H54 (cell line): ENCODE measurements around the gene SHANK1.

Experiments
- DNase-seq: peaks from one replicate; pipeline ENCODE4 v3.0.0; 2011; ENCODE audit warnings: low spot score, mixed read lengths; ENCODE audit not compliant: insufficient read length
- FAIRE-seq: peaks from 3 replicates; lab custom pipeline; 2011; peaks lifted over from hg19 to GRCh38; lab: Jason Lieb, UNC
- POLR2A ChIP-seq: IDR thresholded peaks from 2 replicates; pipeline ENCODE4 v1.6.1; 2011; ENCODE audit warnings: low read depth, mild to moderate bottlenecking, low read length

The SHANK1 gene

DNA sequence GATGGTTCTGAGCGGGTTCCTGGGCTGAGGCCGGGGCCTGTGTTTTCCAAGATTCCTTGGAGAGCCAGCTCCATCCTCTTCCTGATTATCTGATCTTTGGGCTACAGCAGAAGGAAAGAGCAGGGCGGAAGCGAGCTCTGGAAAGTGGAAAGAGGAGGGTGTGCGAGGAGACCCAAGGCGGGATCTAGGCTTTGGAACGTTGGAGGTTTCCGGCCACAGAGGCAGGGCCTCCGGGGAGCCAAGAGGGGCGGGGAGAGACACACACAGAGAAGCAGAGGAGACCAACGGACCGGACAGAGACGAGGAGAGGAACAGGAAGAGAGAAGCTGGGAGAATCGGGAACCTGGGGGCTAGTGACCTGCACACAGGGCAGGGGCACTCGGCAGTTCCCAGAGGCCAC lies 3.5 kb upstream of the SHANK1 start, which contains the start of gene CLEC11A:
Gene CLEC11A (plus strand): TSS at position 296 of the 400 bp plus-strand sequence. CDS start 162 bp downstream, outside the sequence.
- FAIRE-seq (no peak), DNase-seq (no peak)
- TF ChIP-seq POLR2A: no peak

DNA sequence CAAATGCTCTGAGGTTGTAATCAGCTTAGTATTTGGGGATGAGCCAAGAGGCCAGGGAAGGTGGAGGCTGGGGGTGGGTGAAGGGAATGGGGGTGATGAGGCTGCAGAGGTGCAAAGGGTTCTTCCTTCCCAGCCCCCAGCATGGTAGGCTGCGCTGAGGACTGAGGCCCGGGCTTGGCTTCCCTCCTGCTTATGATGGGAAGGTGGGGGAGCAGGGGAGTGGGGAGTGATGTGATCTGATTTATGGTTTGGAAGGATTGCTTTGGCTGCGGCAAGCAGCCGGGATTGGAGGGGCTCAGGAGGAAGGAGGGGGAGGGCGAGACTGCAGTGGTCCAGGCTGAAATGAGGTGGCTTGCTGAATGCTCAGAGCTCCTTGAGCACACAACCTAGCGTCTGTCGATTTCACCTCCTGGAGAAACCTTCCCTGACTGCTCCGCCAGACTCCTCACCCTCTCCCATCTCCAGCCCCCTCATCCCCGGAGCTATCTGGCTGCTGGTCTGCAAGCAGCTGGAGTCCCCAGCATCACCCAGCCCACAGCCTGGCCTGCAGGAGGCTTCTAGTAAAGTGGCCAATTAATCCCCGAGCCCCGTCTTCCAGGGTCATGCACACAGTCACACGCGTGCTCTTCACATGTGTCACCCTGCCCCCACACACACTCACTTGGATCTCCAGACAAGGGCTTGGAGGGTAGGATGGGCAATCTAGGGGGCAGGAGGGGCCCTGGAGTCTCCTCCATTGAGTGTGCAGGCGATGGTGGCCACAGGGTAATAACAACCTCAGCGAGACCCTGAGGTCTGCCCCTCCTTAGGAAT lies 2.8 kb upstream of the SHANK1 start:
- FAIRE-seq (no peak), DNase-seq (no peak)
- no peak for TF ChIP-seq POLR2A

DNA sequence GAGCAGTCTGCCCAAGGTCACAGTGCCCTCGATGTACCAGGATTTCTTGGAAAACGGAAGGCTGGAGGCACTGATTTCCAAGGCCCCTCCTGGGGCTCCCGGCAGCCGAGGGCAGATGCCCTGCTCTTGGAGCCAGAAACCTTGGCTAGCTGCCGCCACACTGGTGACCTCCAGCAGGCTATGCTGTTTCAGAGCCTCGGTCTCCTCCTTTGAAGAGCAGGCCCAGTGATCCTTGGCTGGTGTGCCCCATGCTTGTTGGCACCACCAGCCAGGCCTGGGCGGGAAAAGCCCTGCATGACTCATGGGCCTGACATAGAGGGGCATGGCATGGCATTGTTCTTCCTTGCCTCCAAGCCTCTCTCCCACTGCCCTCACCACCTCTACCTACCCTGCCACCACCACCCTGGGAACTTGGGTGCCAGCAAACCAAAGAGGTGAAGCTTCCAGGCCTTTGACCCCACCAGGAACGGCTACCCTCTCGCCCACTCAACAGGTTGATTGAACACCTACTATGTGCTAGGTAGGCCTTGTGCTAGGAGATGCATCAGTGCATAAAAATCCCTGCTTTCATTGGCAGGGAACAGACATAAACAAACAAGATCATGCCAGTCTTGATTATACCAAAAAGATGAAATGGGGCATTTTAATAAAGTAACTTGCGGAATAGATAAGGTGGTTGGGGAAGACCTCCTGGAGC lies 2.0 kb upstream of the SHANK1 start:
- TF ChIP-seq POLR2A: no peak
- FAIRE-seq (no peak), DNase-seq (no peak)

DNA sequence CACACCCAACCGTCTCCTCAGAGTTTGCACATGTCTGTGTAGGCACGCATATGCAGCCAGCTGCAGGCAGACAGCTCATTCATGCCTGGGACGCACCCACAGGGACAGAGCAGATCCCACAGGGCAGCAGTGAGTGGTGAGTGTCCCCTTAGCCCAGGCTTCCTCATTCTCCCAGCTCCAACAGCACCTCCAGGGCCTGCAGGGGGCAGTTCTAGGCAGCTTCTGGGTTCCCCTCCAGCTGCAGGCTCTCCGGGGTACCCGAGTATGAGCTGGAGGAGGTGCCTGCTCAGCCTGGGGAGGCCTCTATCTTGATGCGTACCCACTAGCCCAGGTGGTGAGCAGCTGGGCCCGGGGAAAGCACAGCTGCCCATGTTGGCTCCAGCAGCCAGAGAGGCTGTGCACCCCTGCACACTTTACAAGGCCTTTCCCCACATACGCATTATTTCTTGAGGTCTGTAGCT lies 1.3 kb upstream of the SHANK1 start:
- no peak for TF ChIP-seq POLR2A
- FAIRE-seq: no peak
- DNase-seq: no peak

DNA sequence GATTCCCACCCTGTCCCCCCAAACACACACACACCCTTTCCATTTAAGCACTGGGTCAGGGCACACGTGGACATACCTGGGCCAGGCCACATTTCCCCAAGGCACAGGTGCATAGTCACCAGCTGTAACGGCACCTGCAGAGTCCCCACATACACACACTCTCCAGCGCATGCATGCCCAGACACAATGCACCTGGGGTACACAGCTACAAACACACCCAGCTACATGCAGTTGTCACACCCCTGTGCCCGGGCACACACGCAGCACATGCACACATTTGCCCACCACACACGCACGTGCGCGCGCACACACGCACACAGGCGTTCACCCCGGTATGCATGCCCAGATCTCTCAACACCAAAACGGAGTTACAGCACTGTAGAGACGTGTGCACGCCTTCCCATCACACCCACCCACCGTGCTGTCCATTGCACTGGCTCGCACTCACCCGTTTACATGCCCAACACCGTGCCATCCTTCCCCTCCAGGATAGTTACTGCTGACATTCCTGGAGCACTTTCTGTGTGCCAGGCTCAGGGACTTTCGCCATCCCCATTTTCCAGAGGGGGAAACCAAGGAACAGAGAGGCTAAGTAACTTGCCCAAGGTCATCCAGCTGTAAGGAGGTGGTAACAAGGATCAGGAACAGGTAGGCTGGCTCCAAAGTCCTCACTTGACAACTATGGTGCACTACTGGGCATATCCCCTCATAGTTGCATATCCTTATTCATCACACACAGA lies 749 bp upstream of the SHANK1 start:
- DNase-seq: no peak
- no peak for TF ChIP-seq POLR2A
- FAIRE-seq: no peak

DNA sequence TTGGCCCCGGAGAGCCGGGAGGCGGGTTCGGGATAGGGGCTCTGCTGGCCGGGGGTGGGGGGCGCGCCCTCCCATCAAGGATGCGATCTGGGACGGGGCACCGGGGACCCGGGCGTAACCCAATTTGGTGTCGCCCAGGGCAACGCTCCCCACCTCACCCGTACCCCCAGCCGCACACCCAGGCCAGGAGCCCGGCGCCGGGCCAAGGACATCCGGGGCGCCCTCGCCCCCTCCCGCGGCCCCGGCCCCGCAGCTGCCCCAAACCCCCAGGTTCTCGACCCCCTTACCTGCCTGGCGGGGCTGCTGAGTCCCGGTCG lies 525 bp downstream of the SHANK1 start:
- DNase-seq: no peak
- TF ChIP-seq POLR2A: no peak
- FAIRE-seq: no peak

DNA sequence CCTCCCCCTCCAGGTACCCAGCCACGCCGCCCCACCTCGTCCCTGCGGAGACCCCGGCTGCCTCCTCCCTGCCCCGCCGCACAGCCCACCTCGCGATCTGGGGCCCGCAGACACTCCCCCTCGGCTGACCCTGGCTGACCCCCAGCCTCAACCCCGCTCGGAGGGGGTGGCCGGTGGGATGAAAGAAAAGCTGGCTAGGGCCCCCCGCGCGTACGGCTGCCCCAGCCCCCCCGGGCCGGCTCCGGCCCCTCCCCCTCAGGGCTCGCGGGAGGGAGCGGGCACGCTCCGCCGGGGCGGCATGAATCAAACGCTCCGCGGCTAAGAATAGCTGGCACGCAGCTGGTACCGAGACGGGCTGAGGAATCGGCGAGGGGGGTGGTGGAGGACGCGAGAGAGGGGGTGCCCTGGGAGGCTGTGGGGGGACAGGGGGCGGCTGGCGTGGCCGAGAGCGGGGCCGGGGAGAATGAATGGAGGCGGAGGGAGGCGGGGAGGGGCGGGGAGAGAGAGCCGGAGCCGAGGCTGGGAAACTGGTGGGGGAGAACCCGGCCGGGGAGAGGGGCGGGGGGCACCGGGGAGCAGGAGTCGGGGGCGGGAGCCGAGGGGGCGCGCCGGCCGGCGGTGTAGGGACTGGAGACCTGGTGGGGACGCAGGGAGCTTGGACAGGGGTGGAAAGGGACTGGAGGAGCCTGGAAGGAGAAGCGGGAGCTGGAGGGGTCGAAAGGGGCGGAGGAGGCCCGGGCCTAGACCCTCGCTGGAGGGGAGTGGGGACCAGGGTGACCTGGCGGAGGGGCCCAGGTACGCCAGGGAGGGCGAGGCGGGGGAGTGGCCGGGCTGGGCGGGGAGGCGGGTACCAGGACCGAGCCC lies 1.1 kb downstream of the SHANK1 start:
- no peak for FAIRE-seq

DNA sequence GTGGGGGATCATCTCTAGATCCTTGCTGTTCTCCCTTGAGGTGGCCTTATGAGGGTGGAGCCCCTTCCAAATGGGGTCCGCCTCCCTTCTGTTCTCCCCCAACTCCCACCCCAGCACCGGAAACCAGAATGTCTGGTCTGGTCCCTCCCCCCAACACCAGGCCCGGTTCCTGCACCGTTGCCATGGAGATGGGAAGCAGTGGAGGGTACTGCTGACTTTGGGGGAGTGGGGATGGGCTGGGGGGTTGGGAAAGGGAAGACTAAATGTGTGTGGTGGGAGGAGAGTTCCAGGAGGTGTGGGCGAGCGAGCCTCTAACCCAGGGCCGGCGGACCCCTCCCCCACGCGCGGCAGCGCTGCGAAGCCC lies 1.7 kb downstream of the SHANK1 start:
- DNase-seq: no peak
- FAIRE-seq: no peak

More for the DNA sequence above, 1.1 kb downstream of the SHANK1 start:
- no peak for DNase-seq
- no peak for TF ChIP-seq POLR2A

DNA sequence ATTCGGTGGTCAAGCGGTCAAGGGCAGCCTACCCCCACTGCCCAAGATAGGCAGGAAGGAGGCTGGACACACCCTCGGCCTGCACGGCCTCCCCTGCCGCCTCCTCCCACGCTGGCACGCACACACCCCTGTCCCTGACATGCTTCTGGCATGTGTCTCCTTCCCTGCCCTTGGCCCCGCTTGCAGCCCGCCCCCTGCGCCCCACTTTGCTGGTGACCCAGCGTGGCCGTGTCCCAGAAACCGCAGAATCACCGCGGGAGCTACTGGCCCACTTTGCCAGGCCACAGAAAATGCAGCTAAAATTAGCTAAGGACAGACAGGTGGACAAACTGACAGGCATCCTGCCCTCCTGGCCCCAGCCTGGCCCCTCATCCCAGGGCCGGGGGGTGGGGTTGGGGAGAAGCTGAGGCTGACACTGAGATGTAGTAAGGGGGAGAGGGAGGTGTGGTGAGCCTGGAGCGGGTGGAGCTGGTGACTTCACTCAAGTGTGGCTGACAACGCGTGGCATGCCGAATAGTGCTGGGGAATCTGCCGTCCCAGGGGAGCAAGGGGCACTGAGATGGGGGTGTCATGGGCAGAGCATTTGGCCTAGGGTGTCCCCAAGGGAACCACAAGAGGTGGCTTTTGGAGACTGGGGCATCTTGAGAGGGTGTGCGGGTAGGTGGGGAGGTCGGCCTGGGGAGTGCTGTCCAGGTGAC lies 2.4 kb downstream of the SHANK1 start:
- DNase-seq (no peak), FAIRE-seq (no peak)

More for the DNA sequence above, 1.7 kb downstream of the SHANK1 start:
- no peak for TF ChIP-seq POLR2A

DNA sequence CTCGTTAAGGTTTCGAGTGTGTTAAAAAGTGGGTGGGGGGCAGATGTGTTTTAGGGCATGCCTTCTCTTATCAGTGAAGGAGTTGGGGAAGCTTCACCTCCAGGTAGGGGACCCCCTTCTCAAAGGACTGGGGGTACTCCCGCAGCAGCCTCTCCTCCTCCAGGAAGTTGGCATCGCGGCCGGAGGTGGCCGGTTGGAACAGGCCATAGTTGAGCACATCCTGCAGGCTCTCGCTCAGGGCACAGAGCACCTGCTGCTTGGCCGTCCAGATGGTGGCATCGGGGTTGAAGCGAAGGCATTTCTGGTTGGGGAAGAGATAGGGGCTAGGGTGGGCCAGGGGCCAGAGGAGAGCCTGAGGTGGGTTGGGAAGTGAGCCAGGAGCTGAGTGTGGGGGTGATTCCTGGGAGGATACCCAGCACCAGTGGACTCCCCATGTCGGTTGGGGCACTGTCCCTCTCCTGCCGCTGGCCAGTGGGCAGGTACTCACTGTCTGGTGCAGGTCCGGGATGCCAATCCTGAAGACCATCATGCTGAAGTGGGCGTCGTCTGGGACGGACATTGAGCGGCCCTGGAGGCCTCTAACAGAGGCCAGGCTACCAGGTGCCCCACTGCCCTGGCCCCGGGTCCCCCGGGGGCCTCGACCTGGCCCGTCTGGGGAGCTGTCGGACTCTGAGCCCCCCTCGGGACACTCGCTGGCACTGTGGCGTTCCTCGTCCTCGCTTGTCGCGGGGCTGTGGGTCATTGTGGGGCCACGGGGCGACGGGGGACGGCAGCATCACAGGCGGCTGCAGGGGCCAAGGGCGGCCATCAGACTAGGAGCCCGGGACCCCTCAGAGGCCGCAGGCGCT lies 3.2 kb downstream of the SHANK1 start:
- TF ChIP-seq POLR2A: no peak
- DNase-seq: no peak
- no peak for FAIRE-seq

More for the DNA sequence above, 2.4 kb downstream of the SHANK1 start:
- TF ChIP-seq POLR2A: no peak

DNA sequence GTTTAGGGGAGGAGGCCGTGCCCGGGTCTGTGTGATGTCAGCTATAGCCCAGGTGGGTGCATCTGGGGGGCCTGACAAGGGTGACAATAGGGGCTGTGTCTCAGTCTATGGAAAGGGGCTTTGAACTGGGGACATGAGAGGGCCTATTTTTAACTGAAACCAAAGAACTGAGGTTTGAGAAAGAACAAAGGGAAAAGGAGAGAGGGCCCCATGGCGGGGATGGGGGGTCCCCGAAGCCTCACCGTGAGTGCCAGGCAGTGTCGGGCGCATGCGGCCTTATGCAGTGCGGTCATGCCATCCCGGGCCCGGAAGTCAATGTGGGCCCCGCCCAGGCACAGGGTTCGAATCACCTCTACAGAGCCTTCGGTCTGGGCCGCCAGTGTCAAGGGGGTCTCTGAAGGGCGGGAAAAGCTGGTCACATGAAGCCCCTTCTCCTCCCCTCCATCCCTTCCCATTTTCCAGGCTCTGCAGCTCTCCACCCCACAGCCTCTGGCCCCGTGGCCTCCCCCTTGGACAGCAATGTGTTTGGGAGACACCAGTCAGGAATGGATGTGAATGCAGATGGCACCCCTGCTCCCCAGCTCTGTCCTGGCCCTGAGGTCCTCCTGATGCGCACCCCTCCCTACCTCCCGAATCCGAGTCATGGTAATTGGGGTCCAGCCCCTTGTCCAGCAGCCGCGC lies 5.9 kb downstream of the SHANK1 start:
- FAIRE-seq (no peak), DNase-seq (no peak)
- no peak for TF ChIP-seq POLR2A
